Gastrocnemius medialis (tissue), 4 donors: ENCODE data around the gene SEPTIN12. TPM values are rescaled to one million over a fixed set of nuclear protein-coding genes. Genes with fewer than 3 reads are reported as not detected.
A peak's percentile ranks its signal among the peaks of the same experiment; 100 is the strongest.

Experiments
- ATAC-seq, 2 donors: fragments of 150-250 bp; one replicate each; pipeline ENCODE4 v1.9.1; 2016
- DNase-seq, 2 donors: peaks; one replicate each; pipeline ENCODE4 v3.0.0-alpha.2; 2019
- H3K27ac ChIP-seq, 4 donors: fragments of 200-600 bp; sonication (generic); 1 replicate in 1 of 4; 2 replicates in 3 of 4; pipeline ENCODE4 v1.5.1; 2016 to 2018; ENCODE audit warnings: mild to moderate bottlenecking in 2 of 4, moderate library complexity in 1 of 4
- H3K27me3 ChIP-seq, 3 donors: fragments of 200-600 bp; sonication (generic) in 2 of 3; 1 replicate in 1 of 3; 2 replicates in 2 of 3; pipeline versions ENCODE4 v1.5.1 to v1.6.0; 2016 to 2019; ENCODE audit warnings: mild to moderate bottlenecking in 1 of 3, moderate library complexity in 1 of 3
- H3K36me3 ChIP-seq, 2 donors: fragments of 200-600 bp; sonication (generic) in 1 of 2; one replicate each; pipeline ENCODE4 v1.5.1; 2017 to 2018
- H3K4me1 ChIP-seq, 2 donors: fragments of 200-600 bp; sonication (generic) in 1 of 2; one replicate each; pipeline ENCODE4 v1.5.1; 2016 to 2017; ENCODE audit warnings: mild to moderate bottlenecking in 2 of 2
- H3K4me3 ChIP-seq, 4 donors: fragments of 200-600 bp; sonication (generic) in 3 of 4; 1 replicate in 1 of 4; 2 replicates in 3 of 4; pipeline ENCODE4 v1.5.1; 2016 to 2019; ENCODE audit warnings: mild to moderate bottlenecking in 2 of 4
- H3K9me3 ChIP-seq, 3 donors: fragments of 200-600 bp; sonication (generic) in 2 of 3; 1 replicate in 1 of 3; 2 replicates in 2 of 3; pipeline ENCODE4 v1.5.1; 2016 to 2019
- CTCF ChIP-seq, 5 experiments: fragments of 450-650 bp in 3 of 5; fragments of 200-600 bp in 2 of 5; sonication (generic) in 2 of 5; IDR thresholded peaks in 4 of 5; conservative IDR thresholded peaks in 1 of 5; 1 replicate in 4 of 5; 2 replicates in 1 of 5; pipeline ENCODE4 v1.5.1; 2016 to 2019; ENCODE audit warnings: antibody characterized with exemption in 5 of 5, mild to moderate bottlenecking in 3 of 5, moderate library complexity in 3 of 5
- POLR2A ChIP-seq, 2 donors: fragments of 450-650 bp; IDR thresholded peaks; one replicate each; pipeline ENCODE4 v1.6.1; 2017; ENCODE audit warnings: antibody characterized with exemption in 2 of 2, mild to moderate bottlenecking in 2 of 2, moderate library complexity in 2 of 2
- in situ Hi-C, 4 donors: fragments of 200-750 bp; cut with MboI; loops; one replicate each; pipeline versions ENCODE4 v1.15.0 to v1.8.0; 2017; ENCODE audit warnings: low sequenced_read_pairs in 4 of 4
- intact Hi-C: fragments of 100-400 bp; cut with DNase I; formaldehyde crosslinking; loops from one replicate; pipeline ENCODE4 v1.15.1; 2023; ENCODE audit warnings: low total_unique reads
- total RNA-seq, 4 donors: library from RNA; depleted of rRNA; stranded (reverse); fragments of >200 nt; gene quantifications; one replicate each; pipeline versions ENCODE4 v1.1.0 to v1.2.3, GENCODE V29; 2016

Gene SEPTIN12
- total RNA-seq, 4 donors from 2014 or later: not detected

- in situ Hi-C loops: no loop called here
- ATAC-seq: peak; percentile 97 to 98
- intact Hi-C loops: no loop called here
- DNase-seq: peak; percentile 62 to 79
- peaks cover 19% of the 10 kb centered on the region in 2 donors for H3K4me1 ChIP-seq
- H3K4me3 ChIP-seq: no peak overlapping the region
- peaks cover 0 to 79% of the 10 kb centered on the region in 2 donors for H3K36me3 ChIP-seq
- no peak for TF ChIP-seq POLR2A (IDR thresholded peaks at IDR 0.05)
- no peaks in the 10 kb centered on the region for H3K27me3 ChIP-seq
- H3K9me3 ChIP-seq: no peaks in the 10 kb centered on the region
- H3K27ac ChIP-seq: peak overlapping the region; percentile 88 to 92 (median 90)
These were observed 25.9 kb upstream of the SEPTIN12 start for GRCh38 chr16:4814046-4814445.

DNA sequence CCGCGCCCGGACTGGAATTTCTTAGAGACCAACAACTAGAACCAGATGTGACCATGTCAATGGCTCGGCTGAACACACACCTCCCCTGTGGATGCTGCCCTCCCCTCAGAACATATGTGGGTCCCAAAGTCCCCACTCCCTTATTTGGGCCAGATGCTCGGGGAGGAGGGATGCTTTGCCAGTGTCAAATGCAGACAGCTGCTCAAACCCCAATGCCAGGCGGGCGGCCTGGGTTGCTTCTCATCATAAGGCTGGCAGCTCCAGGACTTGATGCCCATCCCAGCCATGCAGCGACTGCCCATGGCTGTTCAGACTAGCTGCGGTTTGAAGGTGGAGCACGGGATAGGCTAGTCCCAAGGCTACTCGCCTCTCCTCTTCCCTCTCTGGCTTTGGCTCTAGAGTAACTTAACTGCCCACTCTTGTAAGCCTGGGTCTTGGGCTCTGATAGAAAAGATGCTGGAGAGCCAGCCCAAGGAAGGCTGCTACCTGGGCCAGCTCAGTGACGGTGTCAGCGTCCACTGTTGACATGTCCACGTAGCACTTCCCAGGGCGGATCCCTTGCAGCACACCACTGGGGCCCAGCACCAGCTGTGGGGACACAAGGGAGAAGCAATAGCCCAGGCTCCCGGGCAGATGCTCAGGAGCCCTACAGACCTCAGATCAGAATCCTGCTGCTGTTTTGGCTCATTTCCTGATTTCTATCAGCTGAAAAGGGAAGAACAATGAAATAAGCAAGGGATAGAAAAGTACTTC, 25.3 kb upstream of the SEPTIN12 start:
- Histone ChIP-seq H3K4me1 (peaks cover 19% of the 10 kb centered on the region in 2 donors), H3K27me3 (no peaks in the 10 kb centered on the region), H3K27ac (peak overlapping the region; percentile 88 to 92 (median 90)), H3K36me3 (peaks cover 0 to 81% of the 10 kb centered on the region in 2 donors), H3K9me3 (no peaks in the 10 kb centered on the region), H3K4me3 (no peak overlapping the region)
- TF ChIP-seq CTCF (IDR thresholded peaks at IDR 0.05 in 4 of 5, conservative IDR thresholded peaks at IDR 0.05 in 1 of 5) (no peak), POLR2A (IDR thresholded peaks at IDR 0.05) (no peak)
- no peak for ATAC-seq
- intact Hi-C loops: no loop called here
- no peak for DNase-seq
- in situ Hi-C loops: no loop called here

DNA sequence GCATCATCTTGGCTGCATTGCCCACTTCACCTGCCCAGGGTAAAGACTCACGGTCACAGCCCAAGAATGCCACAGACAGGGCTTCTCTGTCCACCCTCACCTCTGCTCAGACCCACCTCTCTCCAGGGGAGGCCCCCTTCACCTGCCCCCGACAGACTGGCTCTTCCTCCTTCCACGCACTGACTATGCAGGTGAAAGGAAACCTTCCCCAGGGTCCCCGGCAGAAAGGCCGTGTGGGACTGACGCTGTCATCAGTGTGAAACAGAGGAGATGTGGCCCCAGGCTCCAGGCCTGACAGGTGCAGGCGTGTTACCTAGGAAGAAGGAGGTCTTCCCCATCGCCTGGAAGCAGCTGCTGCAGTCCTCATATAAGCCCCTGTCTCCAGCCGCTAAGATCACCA, 23.6 kb upstream of the SEPTIN12 start:
- Histone ChIP-seq H3K36me3 (peaks cover 0 to 76% of the 10 kb centered on the region in 2 donors), H3K4me1 (peaks cover 19% of the 10 kb centered on the region in 2 donors), H3K27me3 (no peaks in the 10 kb centered on the region), H3K4me3 (no peak overlapping the region), H3K9me3 (no peaks in the 10 kb centered on the region), H3K27ac (peak overlapping the region in 1 of 4 donors; percentile 20)
- in situ Hi-C loops (no loop called here), intact Hi-C loops (no loop called here)
- DNase-seq (no peak), ATAC-seq (no peak)
- TF ChIP-seq CTCF (IDR thresholded peaks at IDR 0.05 in 4 of 5, conservative IDR thresholded peaks at IDR 0.05 in 1 of 5) (no peak), POLR2A (IDR thresholded peaks at IDR 0.05) (no peak)

DNA sequence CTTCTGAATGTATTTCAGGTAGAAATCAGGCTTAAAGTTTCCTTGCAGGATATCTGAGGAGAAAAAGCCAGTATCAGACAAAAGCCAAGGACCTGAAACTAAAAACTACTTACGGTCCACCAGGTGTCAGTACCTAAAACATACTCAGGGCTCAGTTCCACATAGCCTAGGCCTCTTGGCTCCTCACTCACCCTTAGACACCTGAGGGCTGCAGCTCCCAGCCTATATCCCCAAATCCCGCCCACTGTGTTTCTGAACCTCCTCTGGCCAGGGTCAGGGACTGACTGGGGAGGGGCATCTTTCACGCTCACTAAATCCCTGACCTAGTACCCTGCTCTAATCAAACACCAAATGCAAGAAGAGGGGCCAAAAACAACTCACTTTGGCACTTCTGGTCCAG, 23.1 kb upstream of the SEPTIN12 start:
- DNase-seq (no peak), ATAC-seq (no peak)
- TF ChIP-seq POLR2A (IDR thresholded peaks at IDR 0.05) (no peak), CTCF (IDR thresholded peaks at IDR 0.05 in 4 of 5, conservative IDR thresholded peaks at IDR 0.05 in 1 of 5) (no peak)
- no peaks in the 10 kb centered on the region for H3K27me3 ChIP-seq
- intact Hi-C loops (no loop called here), in situ Hi-C loops (no loop called here)
- H3K9me3 ChIP-seq: no peaks in the 10 kb centered on the region
- peaks cover 0 to 74% of the 10 kb centered on the region in 2 donors for H3K36me3 ChIP-seq
- H3K4me1 ChIP-seq: peaks cover 19% of the 10 kb centered on the region in 2 donors
- no peak overlapping the region for H3K4me3 ChIP-seq
- no peak overlapping the region for H3K27ac ChIP-seq

- no peaks in the 10 kb centered on the region for H3K9me3 ChIP-seq
- in situ Hi-C loops (no loop called here), intact Hi-C loops (no loop called here)
- H3K27ac ChIP-seq: no peak overlapping the region
- ATAC-seq: no peak
- TF ChIP-seq CTCF (IDR thresholded peaks at IDR 0.05 in 4 of 5, conservative IDR thresholded peaks at IDR 0.05 in 1 of 5): no peak
- no peak for TF ChIP-seq POLR2A (IDR thresholded peaks at IDR 0.05)
- DNase-seq: no peak
- peaks cover 3 to 15% of the 10 kb centered on the region in 2 donors for H3K4me1 ChIP-seq
- H3K27me3 ChIP-seq: no peaks in the 10 kb centered on the region
- no peak overlapping the region for H3K4me3 ChIP-seq
- peaks cover 0 to 61% of the 10 kb centered on the region in 2 donors for H3K36me3 ChIP-seq
These were observed 18.1 kb upstream of the SEPTIN12 start for GRCh38 chr16:4806280-4806679.
